ENCODE measurements around the gene FAM98A.
A peak's percentile ranks its signal among the peaks of the same experiment; 100 is the strongest.

Gene FAM98A

DNA sequence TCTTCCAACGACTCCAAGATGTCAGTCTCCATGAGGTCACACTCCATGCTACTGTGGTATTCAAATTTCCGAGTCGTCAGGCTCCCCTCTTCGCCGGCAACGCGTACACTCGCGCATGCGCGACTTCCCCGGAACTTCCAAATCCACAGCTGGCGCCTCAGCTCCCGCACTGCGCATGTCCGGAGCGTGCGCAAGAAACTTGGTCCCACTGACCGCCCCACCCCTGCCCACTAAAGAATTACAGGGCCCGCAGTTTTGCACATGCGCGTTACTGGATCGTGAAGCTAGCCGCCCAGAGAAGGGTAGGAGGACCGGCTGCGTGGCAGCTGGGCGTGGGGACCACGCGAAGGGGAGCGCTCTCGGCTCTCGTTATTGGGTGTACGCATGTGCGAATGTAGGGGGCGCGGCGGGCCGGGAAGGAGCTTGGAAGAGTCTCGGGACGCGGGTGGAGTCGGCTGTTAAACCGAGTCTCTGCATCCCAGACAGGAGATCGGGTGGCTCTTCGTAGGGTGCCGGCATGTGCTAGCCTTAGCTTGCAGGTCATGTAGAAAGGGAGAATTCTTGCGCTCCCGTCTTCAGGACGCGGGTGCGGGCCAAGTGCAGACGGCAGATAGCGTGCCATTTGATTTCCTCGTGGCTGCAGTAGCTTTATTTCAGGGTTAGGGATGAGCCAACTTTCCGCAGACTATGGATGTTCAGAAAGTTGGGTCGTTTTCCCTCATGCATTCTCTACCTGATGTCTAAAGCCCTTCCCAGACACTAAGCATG, at the start of gene FAM98A:
FAM98A (minus strand) TSS at position 125 of the 768 bp plus-strand sequence; CDS start at position 47, 78 bp downstream.
- peak; percentile 99 for DNase-seq (ENCODE audit: extremely low read depth, low read depth)
- TF ChIP-seq, protein P1, sequence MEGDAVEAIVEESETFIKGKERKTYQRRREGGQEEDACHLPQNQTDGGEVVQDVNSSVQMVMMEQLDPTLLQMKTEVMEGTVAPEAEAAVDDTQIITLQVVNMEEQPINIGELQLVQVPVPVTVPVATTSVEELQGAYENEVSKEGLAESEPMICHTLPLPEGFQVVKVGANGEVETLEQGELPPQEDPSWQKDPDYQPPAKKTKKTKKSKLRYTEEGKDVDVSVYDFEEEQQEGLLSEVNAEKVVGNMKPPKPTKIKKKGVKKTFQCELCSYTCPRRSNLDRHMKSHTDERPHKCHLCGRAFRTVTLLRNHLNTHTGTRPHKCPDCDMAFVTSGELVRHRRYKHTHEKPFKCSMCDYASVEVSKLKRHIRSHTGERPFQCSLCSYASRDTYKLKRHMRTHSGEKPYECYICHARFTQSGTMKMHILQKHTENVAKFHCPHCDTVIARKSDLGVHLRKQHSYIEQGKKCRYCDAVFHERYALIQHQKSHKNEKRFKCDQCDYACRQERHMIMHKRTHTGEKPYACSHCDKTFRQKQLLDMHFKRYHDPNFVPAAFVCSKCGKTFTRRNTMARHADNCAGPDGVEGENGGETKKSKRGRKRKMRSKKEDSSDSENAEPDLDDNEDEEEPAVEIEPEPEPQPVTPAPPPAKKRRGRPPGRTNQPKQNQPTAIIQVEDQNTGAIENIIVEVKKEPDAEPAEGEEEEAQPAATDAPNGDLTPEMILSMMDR (IDR thresholded peaks at IDR 0.05; ENCODE audit: low read depth, low read length) = peak; percentile 8

DNA sequence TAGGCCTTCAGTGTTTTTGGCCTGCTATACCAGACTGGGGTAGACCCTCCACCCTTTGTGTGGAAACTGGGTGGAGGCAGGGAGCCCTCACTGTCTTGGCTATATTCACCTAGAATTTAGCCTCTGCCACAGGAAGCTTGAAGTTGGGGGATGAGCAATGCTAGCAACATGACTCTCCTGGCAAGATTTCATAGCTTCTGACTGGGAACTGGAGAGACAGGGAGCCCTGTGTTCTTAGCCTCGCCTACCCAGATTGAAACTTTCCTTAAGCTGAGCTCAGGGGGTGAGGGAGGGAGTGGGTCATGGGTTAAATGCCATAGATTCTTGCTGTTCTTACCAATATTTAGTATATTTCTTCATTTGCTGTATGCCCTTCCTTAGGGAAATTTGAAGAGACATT, 46.8 kb upstream of the FAM98A start:
- no peak for DNase-seq (ENCODE audit: extremely low read depth, low read depth)

DNA sequence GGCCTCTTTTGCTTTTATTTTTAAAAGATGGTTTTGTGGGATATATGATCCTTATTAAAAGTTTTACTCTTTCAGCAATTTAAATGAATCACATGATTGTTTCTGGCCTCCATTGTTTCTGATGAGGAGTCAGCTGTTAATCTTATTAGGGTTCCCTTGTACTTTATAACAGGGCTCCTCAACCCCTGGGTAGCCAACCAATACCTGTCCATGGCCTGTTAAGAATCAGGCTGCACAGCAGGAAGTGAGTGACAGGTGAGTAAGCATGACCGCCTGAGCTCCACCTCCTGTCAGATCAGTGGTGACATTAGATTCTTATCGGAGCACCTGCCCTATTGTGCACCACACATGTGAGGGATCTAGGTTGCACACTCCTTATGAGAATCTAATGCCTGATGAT, 45.1 kb upstream of the FAM98A start:
- DNase-seq (ENCODE audit: extremely low read depth, low read depth) = no peak
- TF ChIP-seq, protein P1 (IDR thresholded peaks at IDR 0.05; ENCODE audit: low read depth, low read length) = no peak

More for the DNA sequence above, 46.8 kb upstream of the FAM98A start:
- TF ChIP-seq, protein P1 (IDR thresholded peaks at IDR 0.05; ENCODE audit: low read depth, low read length) = no peak

DNA sequence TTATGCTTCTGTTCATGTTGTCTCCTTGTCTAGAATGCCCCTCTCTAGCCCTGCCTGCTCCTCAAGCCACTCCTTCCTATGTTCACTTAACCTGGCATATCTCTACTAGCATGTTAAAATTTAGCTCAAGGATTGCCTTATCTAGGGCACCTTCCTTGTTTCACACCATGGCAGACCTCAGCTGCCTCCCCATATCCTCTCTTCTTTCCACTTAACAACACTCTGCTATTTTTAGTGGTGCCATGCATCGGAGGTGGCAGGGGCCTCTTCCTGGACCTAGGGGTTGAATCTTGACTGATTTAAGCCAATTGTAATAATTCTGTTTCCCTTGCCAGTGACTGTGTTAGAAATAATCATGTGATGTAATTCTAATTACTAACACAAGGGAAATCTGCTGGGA, 36.9 kb upstream of the FAM98A start:
- TF ChIP-seq, protein P1 (IDR thresholded peaks at IDR 0.05; ENCODE audit: low read depth, low read length) = no peak
- no peak for DNase-seq (ENCODE audit: extremely low read depth, low read depth)

DNA sequence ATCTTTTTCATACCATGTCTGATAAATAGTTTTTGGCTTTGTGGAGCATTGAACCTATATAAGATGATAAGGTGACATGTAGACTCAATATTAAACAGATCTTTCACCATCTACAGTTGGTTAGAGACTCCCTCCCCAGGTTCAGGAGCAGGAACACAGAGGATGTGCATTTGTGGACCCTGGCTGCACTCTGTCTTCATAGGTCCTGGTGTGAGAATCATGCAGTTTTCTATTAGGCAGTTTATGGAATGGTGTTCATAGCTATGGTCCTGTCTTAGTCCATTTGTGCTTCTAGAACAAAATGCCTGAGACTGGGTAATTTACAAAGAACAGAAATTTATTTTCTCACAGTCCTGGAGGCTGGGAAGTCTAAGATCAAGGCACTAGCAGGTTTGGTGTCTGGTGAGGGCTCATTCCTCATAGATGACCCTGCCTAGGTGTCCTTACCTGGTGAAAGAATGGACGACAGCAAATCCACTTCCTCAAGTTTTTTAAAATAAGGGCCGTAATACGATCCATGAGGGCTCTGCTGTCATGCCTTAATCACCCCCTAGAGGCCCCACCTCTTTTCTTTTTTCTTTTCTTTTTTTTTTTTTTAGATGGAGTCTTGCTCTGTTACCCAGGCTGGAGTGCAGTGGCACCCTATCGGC, 35.3 kb upstream of the FAM98A start:
- TF ChIP-seq, protein P1 (IDR thresholded peaks at IDR 0.05; ENCODE audit: low read depth, low read length) = no peak
- no peak for DNase-seq (ENCODE audit: extremely low read depth, low read depth)

DNA sequence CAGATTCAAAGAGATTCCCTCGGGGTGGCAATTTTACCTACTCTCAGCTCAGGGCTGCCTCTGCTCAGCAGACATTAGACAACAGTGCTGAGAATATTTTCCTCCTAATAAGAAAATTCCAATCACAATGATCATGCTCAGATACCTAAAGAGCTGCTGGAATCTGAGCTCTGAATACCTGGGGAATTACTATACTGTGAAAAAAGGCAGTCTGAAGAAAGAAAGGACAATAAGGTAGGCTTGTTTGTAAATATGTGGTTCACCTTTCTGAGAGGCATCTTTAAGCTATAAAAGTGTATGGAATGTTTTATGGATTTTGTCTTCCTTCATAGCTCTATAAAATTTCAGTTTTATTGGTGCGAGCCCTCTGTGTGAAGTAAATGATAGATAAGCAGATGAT, 34.2 kb upstream of the FAM98A start:
- TF ChIP-seq, protein P1 (IDR thresholded peaks at IDR 0.05; ENCODE audit: low read depth, low read length) = no peak
- no peak for DNase-seq (ENCODE audit: extremely low read depth, low read depth)

DNA sequence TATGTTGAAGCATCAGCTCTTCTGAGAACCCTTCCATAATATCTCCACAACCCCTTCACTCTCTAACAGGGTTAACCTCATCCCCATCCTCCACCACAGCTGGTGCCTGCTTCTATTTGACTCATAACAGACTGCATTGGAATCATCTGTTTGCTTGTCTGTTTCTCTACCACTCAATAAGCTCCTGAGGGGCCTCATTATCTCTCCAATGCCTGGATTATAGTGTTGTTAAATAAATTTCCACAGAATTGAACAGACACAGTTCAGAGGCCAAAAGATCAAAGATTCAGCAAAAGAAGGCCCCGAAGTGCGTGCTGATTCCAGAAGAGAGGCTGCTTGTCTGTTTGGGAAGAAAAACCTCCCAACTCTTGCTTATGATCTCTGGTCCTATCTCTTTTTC, 33.7 kb upstream of the FAM98A start:
- TF ChIP-seq, protein P1 (IDR thresholded peaks at IDR 0.05; ENCODE audit: low read depth, low read length) = no peak
- no peak for DNase-seq (ENCODE audit: extremely low read depth, low read depth)

Data from AG09319 (cell line).